DMS 273 treated with DMSO at 0.1 percent for 48 hours (cell line): ENCODE measurements around the gene TAF4.
"Not testable (repeated sequence)": the region's sequence is repeated elsewhere in the genome, so short reads cannot be mapped to it uniquely, and the experiment has no call there.

Experiments used
- DNase-seq: peaks from one replicate; lab custom pipeline; 2025; lab: John Stamatoyannopoulos, UW

Gene TAF4

DNA sequence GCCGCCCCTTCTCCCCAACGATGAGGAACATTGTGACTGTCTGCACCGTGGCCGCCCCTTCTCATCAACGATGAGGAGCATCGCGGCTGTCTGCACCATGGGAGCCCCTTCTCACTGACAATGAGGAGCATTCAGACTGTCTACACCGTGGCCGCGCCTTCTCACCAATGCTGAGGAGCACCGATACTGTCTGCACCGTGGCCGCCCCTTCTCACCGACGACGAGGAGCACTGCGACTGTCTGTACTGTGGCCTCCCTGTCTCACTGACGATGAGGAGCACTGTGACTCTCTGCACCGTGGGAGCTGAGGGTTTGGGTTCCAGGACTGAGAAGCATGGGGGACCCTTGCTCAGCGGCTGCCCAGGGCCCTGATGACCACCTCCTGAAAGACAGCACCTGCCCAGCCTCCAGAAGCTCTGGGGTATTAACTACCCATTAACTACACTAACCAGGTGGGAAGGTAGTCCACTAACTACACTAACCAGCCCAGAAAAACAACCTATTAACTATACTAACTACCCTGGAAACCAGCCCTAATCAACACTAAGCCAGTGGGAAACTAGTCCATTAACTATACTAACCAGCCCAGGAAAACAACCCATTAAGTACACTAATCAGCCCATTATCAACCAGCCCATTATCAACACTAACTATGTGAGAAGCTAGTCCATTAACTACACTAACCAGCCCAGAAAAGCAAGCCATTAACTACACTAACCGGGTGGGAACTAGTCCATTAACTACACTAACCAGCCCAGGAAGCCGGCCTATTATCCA, 116.9 kb downstream of the TAF4 start:
- DNase-seq: no peak

DNA sequence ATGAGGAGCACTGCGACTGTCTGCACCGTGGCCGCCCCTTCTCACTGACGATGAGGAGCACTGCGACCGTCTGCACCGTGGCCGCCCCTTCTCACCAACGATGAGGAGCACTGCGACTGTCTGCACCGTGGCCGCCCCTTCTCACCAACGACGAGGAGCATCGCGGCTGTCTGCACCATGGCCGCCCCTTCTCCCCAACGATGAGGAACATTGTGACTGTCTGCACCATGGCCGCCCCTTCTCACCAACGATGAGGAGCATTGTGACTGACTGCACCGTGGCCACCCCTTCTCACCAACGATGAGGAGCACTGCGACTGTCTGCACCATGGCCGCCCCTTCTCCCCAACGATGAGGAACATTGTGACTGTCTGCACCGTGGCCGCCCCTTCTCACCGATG, 117.6 kb downstream of the TAF4 start:
- DNase-seq: not testable (repeated sequence)

DNA sequence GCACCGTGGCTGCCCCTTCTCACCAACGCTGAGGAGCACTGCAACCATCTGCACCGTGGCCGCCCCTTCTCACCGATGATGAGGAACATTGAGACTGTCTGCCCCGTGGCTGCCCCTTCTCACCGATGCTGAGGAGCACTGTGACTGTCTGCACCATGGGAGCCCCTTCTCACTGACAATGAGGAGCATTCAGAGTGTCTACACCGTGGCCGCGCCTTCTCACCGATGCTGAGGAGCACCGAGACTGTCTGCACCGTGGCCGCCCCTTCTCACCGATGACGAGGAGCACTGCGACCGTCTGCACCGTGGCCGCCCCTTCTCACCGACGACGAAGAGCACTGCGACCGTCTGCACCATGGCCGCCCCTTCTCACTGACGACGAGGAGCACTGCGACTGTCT, 120.2 kb downstream of the TAF4 start:
- DNase-seq: not testable (repeated sequence)

- DNase-seq: not testable (repeated sequence)
Observed at GRCh38 chr20:61944967-61945366, 120.7 kb downstream of the TAF4 start.

GRCh38 chr20:61942526-61942925, 123.2 kb downstream of the TAF4 start:
- DNase-seq: no peak

- DNase-seq: no peak
Observed at GRCh38 chr20:61941721-61942405, 123.8 kb downstream of the TAF4 start.

DNA sequence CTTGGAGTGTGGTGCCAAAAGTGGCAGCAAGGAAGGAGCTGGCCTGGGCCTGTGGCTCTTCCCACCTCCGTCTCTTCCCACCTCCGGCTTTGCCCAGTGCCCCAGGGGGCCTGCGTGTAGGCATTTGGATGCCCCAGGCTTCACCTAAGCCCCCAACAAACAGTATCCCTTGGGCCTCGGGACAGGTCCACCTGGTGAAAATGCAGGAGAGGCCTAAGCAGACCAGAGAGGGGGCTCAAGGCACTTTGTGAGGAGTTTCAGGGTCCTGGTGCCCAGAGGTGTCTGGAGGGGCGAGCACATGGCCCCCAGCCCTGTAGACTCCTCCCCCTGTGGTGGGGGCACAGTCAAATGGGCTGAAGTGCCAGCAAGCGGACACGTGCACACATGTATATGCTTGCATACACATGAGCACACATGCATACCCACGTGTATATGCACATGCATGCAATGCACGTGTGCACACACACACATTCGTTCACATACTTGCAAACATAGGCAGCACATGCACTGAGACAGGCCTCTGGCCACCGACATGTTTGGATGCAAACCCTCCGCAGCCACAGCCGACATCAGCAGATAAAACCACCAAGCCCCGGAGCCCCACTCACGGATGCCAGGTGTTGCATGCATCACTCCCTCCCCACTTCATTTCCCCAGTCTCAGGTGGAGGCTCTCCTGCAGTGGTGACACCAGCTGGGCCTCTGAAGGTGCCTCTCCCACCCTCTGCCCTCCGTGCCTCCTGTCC, 124.5 kb downstream of the TAF4 start:
- no peak for DNase-seq

DNA sequence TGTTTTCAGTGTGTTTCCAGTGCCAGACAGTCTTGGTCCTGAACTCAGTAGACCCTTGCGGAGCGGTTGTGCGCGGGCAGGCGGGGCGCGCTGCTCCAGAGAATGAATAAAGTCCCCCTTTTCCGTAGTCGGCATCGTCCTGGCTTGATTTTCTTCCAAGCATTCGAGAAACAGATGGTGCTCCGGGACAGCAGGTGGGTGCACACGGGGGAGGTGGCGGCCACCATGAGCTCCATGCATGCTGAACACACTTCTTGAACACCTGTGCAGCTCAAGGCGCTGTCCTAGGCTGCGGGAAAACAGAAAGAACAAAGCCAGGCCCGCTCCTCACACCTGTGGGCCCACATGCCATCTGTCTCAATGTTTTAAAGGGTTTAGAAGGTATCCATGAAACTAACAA, 125.2 kb downstream of the TAF4 start:
- no peak for DNase-seq

DNA sequence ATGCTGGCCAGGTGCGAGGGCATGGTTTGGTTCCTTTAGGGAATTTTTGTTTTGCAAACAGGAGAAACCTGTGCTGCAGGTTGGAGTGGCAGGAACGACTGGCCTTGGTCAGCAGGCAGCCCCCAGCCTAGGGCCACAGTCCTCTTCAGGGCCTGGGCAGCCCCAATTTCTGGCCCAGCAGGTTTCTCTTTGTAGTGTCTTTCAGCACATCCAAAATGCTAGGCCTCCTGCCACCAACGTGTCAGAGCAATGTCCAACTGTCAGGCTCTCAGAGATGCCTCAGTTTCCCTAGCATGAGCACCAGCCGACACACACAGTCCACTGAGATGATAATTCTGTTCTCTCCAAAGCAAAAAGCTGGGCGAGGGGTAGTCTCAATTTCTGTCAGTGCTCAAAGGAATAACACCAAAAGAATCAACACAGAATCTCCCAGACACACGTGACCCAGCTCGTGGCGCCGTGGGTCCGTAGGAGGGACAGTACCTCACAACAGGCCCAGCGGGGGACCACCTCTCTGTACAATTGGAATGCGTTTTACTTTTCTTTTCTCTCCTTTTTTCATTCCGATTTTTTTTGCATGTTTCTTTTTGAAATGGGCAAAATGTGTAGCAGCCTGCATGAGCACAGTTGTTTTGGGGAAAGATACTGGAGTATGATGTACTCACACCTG, 125.9 kb downstream of the TAF4 start:
- DNase-seq: no peak

DNA sequence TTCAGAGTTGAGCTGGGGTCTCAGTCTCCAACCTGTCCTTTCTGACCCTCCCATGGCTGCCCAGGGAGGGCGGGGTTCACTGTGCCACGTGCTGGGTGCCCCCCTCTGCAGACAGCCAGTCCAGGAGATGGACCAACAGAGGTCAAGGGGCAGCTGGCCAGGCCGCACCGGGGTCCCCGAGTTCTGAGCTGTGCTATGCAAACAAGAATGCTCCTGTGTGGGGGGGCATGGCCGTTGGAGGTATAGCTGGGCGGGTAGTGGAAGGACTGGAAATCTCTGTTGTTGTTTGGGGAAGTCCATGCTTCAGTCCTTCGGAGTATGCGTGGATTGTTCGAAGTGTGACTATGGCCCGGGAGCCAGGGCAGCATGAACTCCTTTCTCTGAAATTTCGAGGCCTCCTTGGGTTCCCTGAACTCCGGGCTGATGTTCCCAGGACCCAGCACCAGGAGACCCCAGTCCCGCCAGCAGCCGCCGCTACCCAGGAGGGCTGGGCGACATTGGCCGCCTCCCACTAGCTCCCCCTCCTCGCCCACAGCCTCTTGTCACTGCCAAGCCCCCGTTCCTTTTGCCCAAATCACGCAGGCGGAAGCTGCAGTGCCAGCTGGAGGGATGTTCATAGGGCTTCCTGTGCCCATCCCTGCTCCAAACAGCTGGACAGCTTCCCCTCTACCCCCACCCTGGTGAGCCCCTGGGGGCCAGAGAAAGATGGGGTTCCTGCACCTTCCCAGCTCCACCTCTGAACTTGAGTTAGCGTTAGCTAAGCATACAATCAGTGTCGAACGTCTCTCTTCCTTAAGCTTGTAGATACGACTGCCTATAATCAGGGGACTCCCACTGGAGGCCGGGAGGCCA, 126.6 kb downstream of the TAF4 start:
- no peak for DNase-seq

DNA sequence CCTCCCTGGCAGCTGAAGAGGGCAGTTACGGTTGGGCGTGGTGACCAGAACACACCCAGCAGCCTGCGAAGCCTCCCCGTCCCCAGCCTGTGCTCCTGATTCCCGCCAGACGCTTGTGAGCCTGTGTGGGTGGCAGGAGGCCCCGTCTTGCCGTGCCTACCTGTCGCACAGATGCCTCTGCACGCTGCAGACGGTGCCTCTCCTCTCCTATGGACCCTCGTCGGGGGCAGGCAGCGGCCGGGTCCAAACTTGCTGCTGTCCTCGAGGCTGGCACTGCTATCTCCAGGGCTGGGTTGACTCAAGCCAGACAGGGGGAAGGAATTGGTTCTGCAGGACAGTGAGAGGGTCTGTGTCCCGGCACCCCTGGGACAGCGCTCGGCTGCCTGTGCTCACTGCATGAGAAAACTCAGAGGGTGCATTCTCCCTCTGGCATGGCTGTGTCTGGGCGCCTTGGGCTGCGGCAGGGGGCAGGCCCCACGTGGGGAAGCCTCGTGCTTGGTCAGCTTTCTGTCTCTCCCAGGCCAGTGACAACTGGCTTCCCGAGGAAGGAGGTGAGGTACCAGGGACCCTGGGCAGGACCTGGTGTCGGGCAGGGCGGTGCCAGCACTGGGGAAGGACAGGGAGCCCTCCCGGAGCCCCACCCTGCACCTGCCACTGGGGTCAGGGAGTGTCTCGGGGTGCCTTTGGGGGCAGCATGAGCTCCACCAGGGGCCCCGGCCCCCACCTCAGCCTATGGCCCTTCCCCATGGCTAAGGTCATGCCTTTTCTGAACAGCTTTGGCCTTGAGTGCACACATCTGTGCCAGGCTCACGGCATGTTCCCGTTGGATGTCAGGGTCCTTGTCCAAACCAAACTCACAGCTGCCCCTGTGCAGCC, 127.5 kb downstream of the TAF4 start:
- no peak for DNase-seq

- no peak for DNase-seq
Observed at GRCh38 chr20:61937146-61937962, 128.3 kb downstream of the TAF4 start.

DNA sequence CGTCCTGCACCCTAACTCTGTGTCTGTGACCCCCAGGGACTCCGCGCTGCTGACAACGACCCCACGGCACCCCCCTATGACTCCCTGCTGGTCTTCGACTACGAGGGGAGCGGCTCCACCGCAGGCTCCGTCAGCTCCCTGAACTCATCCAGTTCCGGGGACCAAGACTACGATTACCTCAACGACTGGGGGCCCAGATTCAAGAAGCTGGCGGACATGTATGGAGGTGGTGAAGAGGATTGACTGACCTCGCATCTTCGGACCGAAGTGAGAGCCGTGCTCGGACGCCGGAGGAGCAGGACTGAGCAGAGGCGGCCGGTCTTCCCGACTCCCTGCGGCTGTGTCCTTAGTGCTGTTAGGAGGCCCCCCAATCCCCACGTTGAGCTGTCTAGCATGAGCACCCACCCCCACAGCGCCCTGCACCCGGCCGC, 129.0 kb downstream of the TAF4 start:
- DNase-seq: no peak

- DNase-seq: no peak
Observed at GRCh38 chr20:61935926-61936700, 129.6 kb downstream of the TAF4 start.

GRCh38 chr20:61934716-61935530, 130.8 kb downstream of the TAF4 start:
- DNase-seq: no peak

- DNase-seq: no peak
Observed at GRCh38 chr20:61933951-61934715, 131.5 kb downstream of the TAF4 start.

DNA sequence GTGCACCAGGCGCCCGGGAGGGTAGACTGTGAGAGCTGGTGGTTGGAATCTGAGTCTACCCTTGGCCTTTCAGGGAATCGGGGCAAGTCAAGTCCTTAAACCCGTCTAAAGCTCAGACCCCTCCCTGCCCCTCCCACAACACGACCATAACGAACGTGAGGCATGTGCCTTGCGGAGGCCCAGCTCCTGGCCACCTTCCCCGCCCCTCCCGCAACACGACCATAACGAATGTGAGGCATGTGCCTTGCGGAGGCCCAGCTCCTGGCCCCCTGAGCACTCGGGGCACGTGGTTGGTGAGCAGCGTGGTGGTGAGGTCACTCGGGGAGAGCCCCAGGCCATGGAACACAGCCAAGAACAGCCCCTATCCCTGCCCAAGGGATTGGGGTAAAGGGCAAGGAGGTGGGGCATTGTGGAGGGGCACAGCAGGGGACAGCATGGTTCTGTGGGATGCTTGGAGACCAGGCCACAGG, 132.2 kb downstream of the TAF4 start:
- DNase-seq: no peak
